Measurements from ENCODE around the gene ST8SIA6. TPM values are rescaled to one million over a fixed set of nuclear protein-coding genes. Genes with fewer than 3 reads are reported as not detected.

The ST8SIA6 gene
- polyA plus RNA-seq, 2 donors = 0.13 to 0.61 TPM

GRCh38 chr10:17428351-17429097 lies 25.9 kb downstream of the ST8SIA6 start:
- Histone ChIP-seq H3K4me3 (ENCODE audit: low read depth in 1 of 2, low read length in 2 of 2) (no peak overlapping the region), H3K36me3 (ENCODE audit: control insufficient read depth in 2 of 2, insufficient read depth in 2 of 2, low read length in 1 of 2) (no peaks in the 10 kb centered on the region), H3K27ac (ENCODE audit: low read depth in 2 of 2, low read length in 1 of 2) (no peak overlapping the region), H3K4me1 (ENCODE audit: control insufficient read depth in 2 of 2, insufficient read depth in 2 of 2, low read length in 1 of 2) (no peaks in the 10 kb centered on the region), H3K9me3 (ENCODE audit: control insufficient read depth in 2 of 2, insufficient read depth in 1 of 2, low read depth in 1 of 2, low read length in 1 of 2) (no peaks in the 10 kb centered on the region), H3K27me3 (ENCODE audit: control insufficient read depth in 1 of 2, insufficient read depth in 2 of 2, low read length in 2 of 2) (no peaks in the 10 kb centered on the region)
- 57 to 67% methylated on average over 17 of the region's 17 CpGs for WGBS, 2 donors

GRCh38 chr10:17427666-17428350 lies 26.6 kb downstream of the ST8SIA6 start:
- Histone ChIP-seq H3K27me3 (ENCODE audit: control insufficient read depth in 1 of 2, insufficient read depth in 2 of 2, low read length in 2 of 2) (no peaks in the 10 kb centered on the region), H3K4me1 (ENCODE audit: control insufficient read depth in 2 of 2, insufficient read depth in 2 of 2, low read length in 1 of 2) (no peaks in the 10 kb centered on the region), H3K36me3 (ENCODE audit: control insufficient read depth in 2 of 2, insufficient read depth in 2 of 2, low read length in 1 of 2) (no peaks in the 10 kb centered on the region), H3K4me3 (ENCODE audit: low read depth in 1 of 2, low read length in 2 of 2) (no peak overlapping the region), H3K9me3 (ENCODE audit: control insufficient read depth in 2 of 2, insufficient read depth in 1 of 2, low read depth in 1 of 2, low read length in 1 of 2) (no peaks in the 10 kb centered on the region), H3K27ac (ENCODE audit: low read depth in 2 of 2, low read length in 1 of 2) (no peak overlapping the region)
- WGBS, 2 donors = 52 to 54% methylated on average over 6 of the region's 6 CpGs

- 95 to 96% methylated on average over 3 of the region's 3 CpGs for WGBS, 2 donors
- Histone ChIP-seq H3K27me3 (ENCODE audit: control insufficient read depth in 1 of 2, insufficient read depth in 2 of 2, low read length in 2 of 2) (no peaks in the 10 kb centered on the region), H3K9me3 (ENCODE audit: control insufficient read depth in 2 of 2, insufficient read depth in 1 of 2, low read depth in 1 of 2, low read length in 1 of 2) (no peaks in the 10 kb centered on the region), H3K4me3 (ENCODE audit: low read depth in 1 of 2, low read length in 2 of 2) (no peak overlapping the region), H3K27ac (ENCODE audit: low read depth in 2 of 2, low read length in 1 of 2) (no peak overlapping the region), H3K36me3 (ENCODE audit: control insufficient read depth in 2 of 2, insufficient read depth in 2 of 2, low read length in 1 of 2) (no peaks in the 10 kb centered on the region), H3K4me1 (ENCODE audit: control insufficient read depth in 2 of 2, insufficient read depth in 2 of 2, low read length in 1 of 2) (no peaks in the 10 kb centered on the region)
Measured at GRCh38 chr10:17427201-17427600, 27.2 kb downstream of the ST8SIA6 start.

DNA sequence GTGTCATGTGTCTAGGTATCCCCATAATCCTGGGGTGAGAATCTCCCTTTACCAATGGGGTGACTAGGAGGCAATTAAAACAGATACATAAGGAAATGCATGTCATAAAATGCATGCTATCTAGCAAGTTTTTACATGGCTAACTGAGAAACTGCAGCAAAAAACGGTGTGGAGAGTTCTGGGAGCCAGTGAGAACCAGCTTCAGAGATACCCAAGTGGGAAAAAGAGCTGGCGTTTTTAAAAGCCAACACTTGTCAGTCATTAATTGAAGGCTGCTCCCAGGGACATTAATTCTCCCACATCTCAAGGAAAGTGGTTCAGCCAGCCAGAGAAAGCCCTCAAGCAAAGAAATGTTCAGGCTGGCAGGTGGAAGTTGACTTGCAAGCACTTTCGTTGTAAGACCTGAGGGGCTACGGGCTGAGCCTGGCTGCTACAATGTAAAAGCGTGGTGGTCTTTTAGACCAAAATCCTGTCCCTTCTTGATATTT lies 28.1 kb downstream of the ST8SIA6 start:
- WGBS, 2 donors = 69 to 75% methylated on average over 5 of the region's 5 CpGs
- Histone ChIP-seq H3K27ac (ENCODE audit: low read depth in 2 of 2, low read length in 1 of 2) (no peak overlapping the region), H3K27me3 (ENCODE audit: control insufficient read depth in 1 of 2, insufficient read depth in 2 of 2, low read length in 2 of 2) (no peaks in the 10 kb centered on the region), H3K4me1 (ENCODE audit: control insufficient read depth in 2 of 2, insufficient read depth in 2 of 2, low read length in 1 of 2) (no peaks in the 10 kb centered on the region), H3K9me3 (ENCODE audit: control insufficient read depth in 2 of 2, insufficient read depth in 1 of 2, low read depth in 1 of 2, low read length in 1 of 2) (no peaks in the 10 kb centered on the region), H3K4me3 (ENCODE audit: low read depth in 1 of 2, low read length in 2 of 2) (no peak overlapping the region), H3K36me3 (ENCODE audit: control insufficient read depth in 2 of 2, insufficient read depth in 2 of 2, low read length in 1 of 2) (no peaks in the 10 kb centered on the region)

DNA sequence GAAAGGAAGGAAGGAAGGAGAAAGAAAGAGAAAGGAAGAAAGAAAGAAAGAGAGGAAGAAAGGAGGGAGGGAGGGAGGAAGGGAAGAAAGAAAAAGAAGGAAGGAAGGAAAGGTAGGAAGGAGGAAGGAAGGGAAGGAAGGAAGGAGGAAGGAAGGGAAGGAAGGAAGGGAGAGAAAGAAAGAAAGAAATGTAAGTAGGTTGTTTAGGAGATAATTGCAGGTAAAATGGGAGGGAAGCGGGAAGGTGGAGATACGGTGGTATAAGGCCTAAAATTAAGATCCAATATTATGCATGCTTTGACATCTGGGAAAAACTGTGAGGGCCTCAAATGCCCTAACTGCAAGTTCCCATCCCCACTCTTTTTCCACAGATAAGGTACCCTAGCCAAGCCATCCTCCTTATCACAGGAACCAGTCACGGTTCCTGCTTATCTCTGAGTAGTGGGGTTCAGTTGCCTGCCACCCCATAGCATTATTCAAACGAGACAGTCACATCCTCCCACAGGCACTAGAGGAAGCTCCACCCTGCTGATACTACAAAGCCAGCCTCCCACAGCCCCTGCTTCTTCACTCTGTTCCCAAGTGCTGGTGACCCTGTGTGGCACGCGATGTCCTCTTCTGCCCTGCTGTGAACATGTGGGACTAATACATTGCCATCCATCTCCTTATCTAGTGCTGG lies 28.7 kb downstream of the ST8SIA6 start:
- 62 to 69% methylated on average over 6 of the region's 6 CpGs for WGBS, 2 donors
- Histone ChIP-seq H3K27ac (ENCODE audit: low read depth in 2 of 2, low read length in 1 of 2) (no peak overlapping the region), H3K36me3 (ENCODE audit: control insufficient read depth in 2 of 2, insufficient read depth in 2 of 2, low read length in 1 of 2) (no peaks in the 10 kb centered on the region)

DNA sequence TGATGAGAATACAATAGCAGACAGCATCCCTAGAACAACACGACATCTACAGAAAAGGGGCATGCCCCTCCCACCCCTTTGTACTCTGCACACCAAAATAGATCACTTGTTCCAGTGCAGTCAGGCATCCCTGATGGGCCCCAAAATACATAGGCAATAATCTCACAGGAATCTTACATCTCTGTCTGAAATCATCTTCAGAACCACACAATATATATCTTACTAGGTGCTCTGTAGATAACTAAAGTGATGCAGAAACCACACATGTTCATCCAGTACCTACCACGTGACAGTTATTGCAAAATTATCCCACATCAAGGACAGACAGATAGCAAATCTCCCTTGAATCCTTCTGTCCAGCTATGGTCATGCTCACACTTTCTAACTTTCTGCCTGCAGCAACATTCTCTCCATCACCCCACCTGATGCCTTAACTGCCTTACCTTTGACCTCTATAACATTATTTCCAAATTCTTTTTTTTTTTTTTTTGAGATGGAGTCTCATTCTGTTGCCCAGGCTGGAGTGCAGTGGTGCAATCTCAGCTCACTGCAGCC lies 30.7 kb downstream of the ST8SIA6 start:
- Histone ChIP-seq H3K4me1 (ENCODE audit: control insufficient read depth in 2 of 2, insufficient read depth in 2 of 2, low read length in 1 of 2) (no peaks in the 10 kb centered on the region), H3K27me3 (ENCODE audit: control insufficient read depth in 1 of 2, insufficient read depth in 2 of 2, low read length in 2 of 2) (no peaks in the 10 kb centered on the region), H3K9me3 (ENCODE audit: control insufficient read depth in 2 of 2, insufficient read depth in 1 of 2, low read depth in 1 of 2, low read length in 1 of 2) (no peaks in the 10 kb centered on the region), H3K4me3 (ENCODE audit: low read depth in 1 of 2, low read length in 2 of 2) (no peak overlapping the region), H3K36me3 (ENCODE audit: control insufficient read depth in 2 of 2, insufficient read depth in 2 of 2, low read length in 1 of 2) (no peaks in the 10 kb centered on the region), H3K27ac (ENCODE audit: low read depth in 2 of 2, low read length in 1 of 2) (no peak overlapping the region)
- 53 to 55% methylated on average over 2 of the region's 2 CpGs for WGBS, 2 donors

More for the DNA sequence above, 28.7 kb downstream of the ST8SIA6 start:
- H3K9me3 ChIP-seq (ENCODE audit: control insufficient read depth in 2 of 2, insufficient read depth in 1 of 2, low read depth in 1 of 2, low read length in 1 of 2) = no peaks in the 10 kb centered on the region
- H3K4me1 ChIP-seq (ENCODE audit: control insufficient read depth in 2 of 2, insufficient read depth in 2 of 2, low read length in 1 of 2) = no peaks in the 10 kb centered on the region
- H3K27me3 ChIP-seq (ENCODE audit: control insufficient read depth in 1 of 2, insufficient read depth in 2 of 2, low read length in 2 of 2) = no peaks in the 10 kb centered on the region
- H3K4me3 ChIP-seq (ENCODE audit: low read depth in 1 of 2, low read length in 2 of 2) = no peak overlapping the region

DNA sequence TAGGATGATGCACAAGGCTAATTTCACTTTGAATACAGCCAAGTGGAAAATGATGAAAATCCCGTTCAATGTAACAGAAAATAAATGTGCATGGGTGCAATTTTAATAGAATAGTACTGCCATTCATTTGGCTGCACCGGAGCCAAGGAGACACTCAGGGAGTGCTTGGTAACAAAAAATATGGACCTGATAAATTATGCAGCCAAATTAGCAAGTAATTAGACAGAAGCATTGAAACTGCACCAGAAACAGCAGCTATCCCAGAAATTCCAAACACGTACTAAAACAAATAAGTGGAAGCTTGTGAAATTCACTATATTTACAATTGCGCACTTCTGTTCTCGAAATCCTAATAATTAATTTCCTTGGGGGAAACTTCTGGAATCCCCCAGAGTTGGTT lies 31.5 kb downstream of the ST8SIA6 start:
- WGBS, 2 donors = 86 to 92% methylated on average over 5 of the region's 5 CpGs
- Histone ChIP-seq H3K9me3 (ENCODE audit: control insufficient read depth in 2 of 2, insufficient read depth in 1 of 2, low read depth in 1 of 2, low read length in 1 of 2) (no peaks in the 10 kb centered on the region), H3K27ac (ENCODE audit: low read depth in 2 of 2, low read length in 1 of 2) (no peak overlapping the region), H3K27me3 (ENCODE audit: control insufficient read depth in 1 of 2, insufficient read depth in 2 of 2, low read length in 2 of 2) (no peaks in the 10 kb centered on the region), H3K4me3 (ENCODE audit: low read depth in 1 of 2, low read length in 2 of 2) (no peak overlapping the region), H3K4me1 (ENCODE audit: control insufficient read depth in 2 of 2, insufficient read depth in 2 of 2, low read length in 1 of 2) (no peaks in the 10 kb centered on the region), H3K36me3 (ENCODE audit: control insufficient read depth in 2 of 2, insufficient read depth in 2 of 2, low read length in 1 of 2) (no peaks in the 10 kb centered on the region)

GRCh38 chr10:17418249-17418648 lies 36.1 kb downstream of the ST8SIA6 start:
- no peaks in the 10 kb centered on the region for H3K9me3 ChIP-seq (ENCODE audit: control insufficient read depth in 2 of 2, insufficient read depth in 1 of 2, low read depth in 1 of 2, low read length in 1 of 2)
- no peak overlapping the region for H3K27ac ChIP-seq (ENCODE audit: low read depth in 2 of 2, low read length in 1 of 2)
- 35 to 67% methylated on average over 2 of the region's 2 CpGs for WGBS, 2 donors
- H3K36me3 ChIP-seq (ENCODE audit: control insufficient read depth in 2 of 2, insufficient read depth in 2 of 2, low read length in 1 of 2) = no peaks in the 10 kb centered on the region
- no peak overlapping the region for H3K4me3 ChIP-seq (ENCODE audit: low read depth in 1 of 2, low read length in 2 of 2)
- no peaks in the 10 kb centered on the region for H3K4me1 ChIP-seq (ENCODE audit: control insufficient read depth in 2 of 2, insufficient read depth in 2 of 2, low read length in 1 of 2)
- H3K27me3 ChIP-seq (ENCODE audit: control insufficient read depth in 1 of 2, insufficient read depth in 2 of 2, low read length in 2 of 2) = no peaks in the 10 kb centered on the region

- no peaks in the 10 kb centered on the region for H3K36me3 ChIP-seq (ENCODE audit: control insufficient read depth in 2 of 2, insufficient read depth in 2 of 2, low read length in 1 of 2)
- WGBS, 2 donors = 78 to 84% methylated on average over 8 of the region's 8 CpGs
- no peaks in the 10 kb centered on the region for H3K9me3 ChIP-seq (ENCODE audit: control insufficient read depth in 2 of 2, insufficient read depth in 1 of 2, low read depth in 1 of 2, low read length in 1 of 2)
Measured at GRCh38 chr10:17416442-17417211, 37.8 kb downstream of the ST8SIA6 start.

More at GRCh38 chr10:17416442-17417211, 37.8 kb downstream of the ST8SIA6 start:
- Histone ChIP-seq H3K4me3 (ENCODE audit: low read depth in 1 of 2, low read length in 2 of 2) (no peak overlapping the region), H3K27me3 (ENCODE audit: control insufficient read depth in 1 of 2, insufficient read depth in 2 of 2, low read length in 2 of 2) (no peaks in the 10 kb centered on the region), H3K4me1 (ENCODE audit: control insufficient read depth in 2 of 2, insufficient read depth in 2 of 2, low read length in 1 of 2) (no peaks in the 10 kb centered on the region), H3K27ac (ENCODE audit: low read depth in 2 of 2, low read length in 1 of 2) (no peak overlapping the region)
